Measurements from ENCODE around the gene NRXN3. TPM values are rescaled to one million over a fixed set of nuclear protein-coding genes. Genes with fewer than 3 reads are reported as not detected.

Gene NRXN3
- total and polyA plus RNA-seq, 4 donors = 1.4 to 8.3 (median 4.4) TPM

- Histone ChIP-seq H3K9me3 (ENCODE audit: control insufficient read depth in 4 of 4, insufficient read depth in 3 of 4, low read length in 3 of 4) (no peaks in the 10 kb centered on the region), H3K9ac (ENCODE audit: insufficient read depth in 1 of 2, low read length in 2 of 2) (no peak overlapping the region), H3K27ac (ENCODE audit: low read depth in 1 of 2, low read length in 1 of 2) (no peak overlapping the region), H3K4me3 (no peak overlapping the region), H3K27me3 (ENCODE audit: control insufficient read depth in 3 of 3, insufficient read depth in 3 of 3, low read length in 2 of 3) (no peaks in the 10 kb centered on the region), H3K36me3 (ENCODE audit: control insufficient read depth in 4 of 4, insufficient read depth in 4 of 4, low read length in 4 of 4) (no peaks in the 10 kb centered on the region), H3K4me1 (ENCODE audit: control insufficient read depth in 5 of 5, insufficient read depth in 5 of 5, low read length in 5 of 5) (no peaks in the 10 kb centered on the region)
- ATAC-seq (ENCODE audit: insufficient read depth, low FRiP score) = no peak
- DNase-seq = no peak
- 68% methylated on average over 5 of the region's 5 CpGs for WGBS, 2 donors
- TF ChIP-seq, protein P1, sequence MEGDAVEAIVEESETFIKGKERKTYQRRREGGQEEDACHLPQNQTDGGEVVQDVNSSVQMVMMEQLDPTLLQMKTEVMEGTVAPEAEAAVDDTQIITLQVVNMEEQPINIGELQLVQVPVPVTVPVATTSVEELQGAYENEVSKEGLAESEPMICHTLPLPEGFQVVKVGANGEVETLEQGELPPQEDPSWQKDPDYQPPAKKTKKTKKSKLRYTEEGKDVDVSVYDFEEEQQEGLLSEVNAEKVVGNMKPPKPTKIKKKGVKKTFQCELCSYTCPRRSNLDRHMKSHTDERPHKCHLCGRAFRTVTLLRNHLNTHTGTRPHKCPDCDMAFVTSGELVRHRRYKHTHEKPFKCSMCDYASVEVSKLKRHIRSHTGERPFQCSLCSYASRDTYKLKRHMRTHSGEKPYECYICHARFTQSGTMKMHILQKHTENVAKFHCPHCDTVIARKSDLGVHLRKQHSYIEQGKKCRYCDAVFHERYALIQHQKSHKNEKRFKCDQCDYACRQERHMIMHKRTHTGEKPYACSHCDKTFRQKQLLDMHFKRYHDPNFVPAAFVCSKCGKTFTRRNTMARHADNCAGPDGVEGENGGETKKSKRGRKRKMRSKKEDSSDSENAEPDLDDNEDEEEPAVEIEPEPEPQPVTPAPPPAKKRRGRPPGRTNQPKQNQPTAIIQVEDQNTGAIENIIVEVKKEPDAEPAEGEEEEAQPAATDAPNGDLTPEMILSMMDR (IDR thresholded peaks at IDR 0.05; ENCODE audit: control extremely low read depth, extremely low read depth) = no peak
Measured at GRCh38 chr14:78666336-78667056, 496.3 kb downstream of the NRXN3 start.

DNA sequence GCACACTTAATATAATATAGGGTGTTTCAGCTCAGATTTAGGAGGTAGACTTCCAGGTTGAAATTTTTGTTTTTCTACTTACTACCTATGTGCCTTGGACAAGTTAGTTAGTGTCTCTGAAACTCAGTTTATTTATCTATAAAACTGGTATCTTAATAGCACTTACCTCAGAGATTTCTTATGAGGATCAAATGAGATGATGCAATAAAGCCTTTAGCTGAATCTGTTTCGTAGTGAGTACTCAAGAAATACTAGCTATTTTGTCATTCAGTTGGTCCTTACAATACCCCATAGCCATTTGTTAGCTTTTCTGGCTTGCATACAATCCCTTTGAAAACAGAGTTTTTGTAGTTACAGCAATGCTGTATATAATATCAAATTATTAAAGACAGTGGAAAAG is 497.0 kb downstream of the NRXN3 start:
- ATAC-seq (ENCODE audit: insufficient read depth, low FRiP score) = no peak
- DNase-seq = no peak
- Histone ChIP-seq H3K9me3 (ENCODE audit: control insufficient read depth in 4 of 4, insufficient read depth in 3 of 4, low read length in 3 of 4) (no peaks in the 10 kb centered on the region), H3K27me3 (ENCODE audit: control insufficient read depth in 3 of 3, insufficient read depth in 3 of 3, low read length in 2 of 3) (no peaks in the 10 kb centered on the region), H3K4me1 (ENCODE audit: control insufficient read depth in 5 of 5, insufficient read depth in 5 of 5, low read length in 5 of 5) (no peaks in the 10 kb centered on the region), H3K4me3 (no peak overlapping the region), H3K9ac (ENCODE audit: insufficient read depth in 1 of 2, low read length in 2 of 2) (no peak overlapping the region), H3K27ac (ENCODE audit: low read depth in 1 of 2, low read length in 1 of 2) (no peak overlapping the region), H3K36me3 (ENCODE audit: control insufficient read depth in 4 of 4, insufficient read depth in 4 of 4, low read length in 4 of 4) (no peaks in the 10 kb centered on the region)
- 79 to 82% methylated on average over 1 of the region's 1 CpG for WGBS, 2 donors
- TF ChIP-seq, protein P1 (IDR thresholded peaks at IDR 0.05; ENCODE audit: control extremely low read depth, extremely low read depth) = no peak

DNA sequence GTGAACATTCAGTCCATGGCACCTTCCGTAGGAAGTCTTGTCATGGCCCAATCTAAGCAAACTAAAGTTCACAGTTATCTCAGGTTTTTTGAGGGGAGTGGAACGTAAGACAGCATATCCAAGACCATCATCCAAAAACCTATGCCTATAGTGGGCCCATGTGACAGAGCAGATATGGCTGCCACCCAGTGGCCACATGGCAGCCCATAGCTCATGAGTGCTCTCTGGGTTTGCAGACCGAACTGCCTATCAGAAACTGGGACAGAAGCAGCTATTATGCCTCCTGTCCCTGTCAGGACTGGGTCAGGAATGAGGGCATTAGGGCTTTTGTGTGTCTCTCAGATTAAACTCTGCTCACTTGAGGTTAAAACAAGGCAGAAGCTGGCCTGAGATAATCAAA is 503.7 kb downstream of the NRXN3 start:
- Histone ChIP-seq H3K4me1 (ENCODE audit: control insufficient read depth in 5 of 5, insufficient read depth in 5 of 5, low read length in 5 of 5) (no peaks in the 10 kb centered on the region), H3K27ac (ENCODE audit: low read depth in 1 of 2, low read length in 1 of 2) (no peak overlapping the region), H3K9me3 (ENCODE audit: control insufficient read depth in 4 of 4, insufficient read depth in 3 of 4, low read length in 3 of 4) (no peaks in the 10 kb centered on the region), H3K27me3 (ENCODE audit: control insufficient read depth in 3 of 3, insufficient read depth in 3 of 3, low read length in 2 of 3) (no peaks in the 10 kb centered on the region), H3K9ac (ENCODE audit: insufficient read depth in 1 of 2, low read length in 2 of 2) (no peak overlapping the region), H3K4me3 (no peak overlapping the region), H3K36me3 (ENCODE audit: control insufficient read depth in 4 of 4, insufficient read depth in 4 of 4, low read length in 4 of 4) (no peaks in the 10 kb centered on the region)
- no peak for DNase-seq
- TF ChIP-seq, protein P1 (IDR thresholded peaks at IDR 0.05; ENCODE audit: control extremely low read depth, extremely low read depth) = no peak
- no peak for ATAC-seq (ENCODE audit: insufficient read depth, low FRiP score)
- 84 to 86% methylated on average over 3 of the region's 3 CpGs for WGBS, 2 donors

DNA sequence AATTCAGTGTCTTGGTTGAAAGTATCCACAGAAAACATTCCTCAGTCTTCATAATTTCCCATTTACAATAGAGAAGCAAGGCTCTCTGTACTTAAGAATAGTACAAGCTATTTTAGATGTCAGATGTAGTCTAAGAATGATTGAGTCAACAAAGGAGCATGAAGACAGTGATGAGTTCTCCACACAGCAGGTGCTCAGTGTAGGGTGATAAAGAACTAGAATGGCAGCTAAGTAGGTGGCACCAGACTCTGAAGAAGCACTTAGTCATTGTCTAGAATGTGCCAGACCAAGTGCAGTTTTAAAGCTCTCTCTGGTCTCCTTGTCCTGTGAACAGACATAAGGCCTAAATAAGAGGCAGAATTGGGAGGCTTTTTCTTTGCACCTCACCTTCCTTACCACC is 504.6 kb downstream of the NRXN3 start:
- no peak for DNase-seq
- ATAC-seq (ENCODE audit: insufficient read depth, low FRiP score) = no peak
- no peaks in the 10 kb centered on the region for H3K27me3 ChIP-seq (ENCODE audit: control insufficient read depth in 3 of 3, insufficient read depth in 3 of 3, low read length in 2 of 3)
- no peak overlapping the region for H3K4me3 ChIP-seq
- H3K4me1 ChIP-seq (ENCODE audit: control insufficient read depth in 5 of 5, insufficient read depth in 5 of 5, low read length in 5 of 5) = no peaks in the 10 kb centered on the region
- no peaks in the 10 kb centered on the region for H3K9me3 ChIP-seq (ENCODE audit: control insufficient read depth in 4 of 4, insufficient read depth in 3 of 4, low read length in 3 of 4)
- H3K36me3 ChIP-seq (ENCODE audit: control insufficient read depth in 4 of 4, insufficient read depth in 4 of 4, low read length in 4 of 4) = no peaks in the 10 kb centered on the region
- no peak overlapping the region for H3K27ac ChIP-seq (ENCODE audit: low read depth in 1 of 2, low read length in 1 of 2)
- TF ChIP-seq, protein P1 (IDR thresholded peaks at IDR 0.05; ENCODE audit: control extremely low read depth, extremely low read depth) = no peak
- no peak overlapping the region for H3K9ac ChIP-seq (ENCODE audit: insufficient read depth in 1 of 2, low read length in 2 of 2)

All from lung (tissue), 12 donors.